PC-3 (cell line): Measurements from ENCODE around the gene C1QTNF9. TPM values are rescaled to one million over a fixed set of nuclear protein-coding genes. Genes with fewer than 3 reads are reported as not detected.

Experiments used
- ATAC-seq: fragments of 200-7000 bp; cut with Tn5 transposase; 2 replicates; pipeline ENCODE4 v1.9.1; 2020; ENCODE audit warnings: mild to moderate bottlenecking, moderate library complexity
- BruUV-seq: library from RNA; stranded (reverse); fragments of 400-500 nt; replicated peaks from 2 replicates; lab custom pipeline; 2021; lab: Mats Ljungman, UMichigan
- CTCF ChIA-PET: fragments of 300-600 bp; sonication (Branson Sonifier 250); formaldehyde crosslinking; loops from one replicate; lab custom pipeline; 2022; ENCODE audit warnings: antibody characterized with exemption; lab: Charles Lee
- POLR2A ChIA-PET: fragments of 300-600 bp; sonication (Branson Sonifier 250); formaldehyde crosslinking; loops from one replicate; lab custom pipeline; 2022; ENCODE audit warnings: antibody characterized with exemption; ENCODE audit not compliant: unreplicated experiment; lab: Charles Lee
- DNase-seq: peaks from one replicate; pipeline ENCODE4 v3.0.0-alpha.2; 2015
- H2AFZ ChIP-seq: fragments of 300-600 bp; sonication (generic); 2 replicates; pipeline ENCODE4 v1.6.0; 2016; ENCODE audit warnings: antibody characterized with exemption, low read length
- H3F3A ChIP-seq: fragments of 300-600 bp; sonication (generic); one replicate; pipeline ENCODE4 v1.6.0; 2017; ENCODE audit warnings: antibody characterized with exemption, low read length, control low read depth, mild to moderate bottlenecking; ENCODE audit not compliant: unreplicated experiment
- H3K27ac ChIP-seq: fragments of 300-600 bp; sonication (generic); 2 replicates; pipeline ENCODE4 v1.5.1; 2016; ENCODE audit warnings: mild to moderate bottlenecking, low read length
- H3K27me3 ChIP-seq: fragments of 300-600 bp; sonication (generic); 2 replicates; pipeline ENCODE4 v1.6.1; 2016; ENCODE audit warnings: low read length, mixed read lengths
- H3K36me3 ChIP-seq: fragments of 300-600 bp; sonication (generic); 2 replicates; pipeline ENCODE4 v1.6.1; 2016; ENCODE audit warnings: low read depth, mixed run types, low read length, mixed read lengths
- H3K4me1 ChIP-seq: fragments of 300-600 bp; sonication (generic); 2 replicates; pipeline ENCODE4 v1.5.1; 2016; ENCODE audit warnings: low read length; ENCODE audit not compliant: insufficient read depth
- H3K4me2 ChIP-seq: fragments of 300-600 bp; sonication (generic); 2 replicates; pipeline ENCODE4 v1.6.0; 2016; ENCODE audit warnings: low read length
- H3K4me3 ChIP-seq: fragments of 300-600 bp; sonication (generic); 2 replicates; pipeline ENCODE4 v1.5.1; 2016; ENCODE audit warnings: mild to moderate bottlenecking, low read length, mixed read lengths
- H3K79me2 ChIP-seq: fragments of 300-600 bp; sonication (generic); 2 replicates; pipeline ENCODE4 v1.6.1; 2017; ENCODE audit warnings: low read length, mixed read lengths
- H3K9ac ChIP-seq: fragments of 300-600 bp; sonication (generic); 2 replicates; pipeline ENCODE4 v1.6.0; 2016; ENCODE audit warnings: mild to moderate bottlenecking, low read length
- H3K9me2 ChIP-seq: fragments of 300-600 bp; sonication (generic); replicated peaks from 2 replicates; pipeline ENCODE4 v1.6.1; 2016; ENCODE audit warnings: mixed run types, low read length, mixed read lengths
- H3K9me3 ChIP-seq: fragments of 300-600 bp; sonication (generic); 2 replicates; pipeline ENCODE4 v1.6.1; 2016; ENCODE audit warnings: low read length, mixed read lengths
- H4K20me1 ChIP-seq: fragments of 300-600 bp; sonication (generic); 2 replicates; pipeline ENCODE4 v1.6.1; 2016; ENCODE audit warnings: low read length, mixed read lengths
- EZH2 ChIP-seq: fragments of 300-600 bp; sonication (generic); IDR thresholded peaks from one replicate; pipeline ENCODE4 v1.6.1; 2017; ENCODE audit warnings: antibody characterized with exemption, mild to moderate bottlenecking, low read length; ENCODE audit not compliant: unreplicated experiment
- EZH2phosphoT487 ChIP-seq: fragments of 300-600 bp; sonication (generic); IDR thresholded peaks from 2 replicates; pipeline ENCODE4 v1.6.1; 2018; ENCODE audit warnings: mild to moderate bottlenecking, antibody characterized with exemption, low read length, borderline replicate concordance
- intact Hi-C: fragments of 100-400 bp; cut with micrococcal nuclease; formaldehyde crosslinking; loops from 2 replicates; pipeline ENCODE4 v1.9.0; 2023
- total RNA-seq: library from RNA; depleted of rRNA; stranded (reverse); fragments of >200 nt; gene quantifications from 2 replicates; pipeline ENCODE4 v1.2.3, GENCODE V29; 2014
- TF ChIP-seq, protein P1 (sequence below): fragments of 300-600 bp; sonication (generic); conservative IDR thresholded peaks from 2 replicates; pipeline ENCODE4 v1.5.1; 2017; ENCODE audit warnings: antibody characterized with exemption, low read depth, mild to moderate bottlenecking, low read length

C1QTNF9 gene
- total RNA-seq, 1 experiment from 2014 or later: 0.11 TPM

DNA sequence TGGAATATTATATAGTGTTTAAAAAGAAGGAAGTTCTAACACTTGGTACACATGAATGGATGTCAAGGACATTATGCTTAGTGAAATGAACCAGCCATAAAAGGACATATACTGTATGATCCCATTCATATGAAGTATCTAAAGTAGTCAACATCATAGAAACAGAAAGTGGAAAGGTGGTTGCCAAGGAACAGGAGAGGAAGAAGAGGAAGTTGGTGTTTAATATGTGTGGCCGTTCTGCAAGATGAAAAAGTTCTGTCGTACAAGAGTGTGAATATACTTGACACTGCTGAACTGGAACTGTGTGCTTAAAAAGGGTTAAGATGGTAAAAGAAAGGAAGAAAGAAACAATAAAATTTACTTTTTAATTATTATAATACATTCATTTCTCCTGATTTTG, 33.1 kb upstream of the C1QTNF9 start:
- Histone ChIP-seq H3K27me3 (no peaks in the 10 kb centered on the region), H3K9me3 (no peaks in the 10 kb centered on the region), H3K9ac (no peak overlapping the region), H3F3A (no peaks in the 10 kb centered on the region), H3K36me3 (no peaks in the 10 kb centered on the region), H3K9me2 (no peaks in the 10 kb centered on the region), H3K4me1 (no peaks in the 10 kb centered on the region), H3K79me2 (no peaks in the 10 kb centered on the region), H4K20me1 (no peaks in the 10 kb centered on the region), H3K4me2 (no peak overlapping the region), H2AFZ (no peak overlapping the region), H3K4me3 (no peak overlapping the region), H3K27ac (no peak overlapping the region)
- BruUV-seq: no TSS peak
- ChIA-PET POLR2A (no interaction called here), CTCF (no interaction called here)
- no peak for ATAC-seq
- DNase-seq: no peak
- TF ChIP-seq EZH2phosphoT487 (no peak), EZH2 (no peak)
- TF ChIP-seq, protein P1, sequence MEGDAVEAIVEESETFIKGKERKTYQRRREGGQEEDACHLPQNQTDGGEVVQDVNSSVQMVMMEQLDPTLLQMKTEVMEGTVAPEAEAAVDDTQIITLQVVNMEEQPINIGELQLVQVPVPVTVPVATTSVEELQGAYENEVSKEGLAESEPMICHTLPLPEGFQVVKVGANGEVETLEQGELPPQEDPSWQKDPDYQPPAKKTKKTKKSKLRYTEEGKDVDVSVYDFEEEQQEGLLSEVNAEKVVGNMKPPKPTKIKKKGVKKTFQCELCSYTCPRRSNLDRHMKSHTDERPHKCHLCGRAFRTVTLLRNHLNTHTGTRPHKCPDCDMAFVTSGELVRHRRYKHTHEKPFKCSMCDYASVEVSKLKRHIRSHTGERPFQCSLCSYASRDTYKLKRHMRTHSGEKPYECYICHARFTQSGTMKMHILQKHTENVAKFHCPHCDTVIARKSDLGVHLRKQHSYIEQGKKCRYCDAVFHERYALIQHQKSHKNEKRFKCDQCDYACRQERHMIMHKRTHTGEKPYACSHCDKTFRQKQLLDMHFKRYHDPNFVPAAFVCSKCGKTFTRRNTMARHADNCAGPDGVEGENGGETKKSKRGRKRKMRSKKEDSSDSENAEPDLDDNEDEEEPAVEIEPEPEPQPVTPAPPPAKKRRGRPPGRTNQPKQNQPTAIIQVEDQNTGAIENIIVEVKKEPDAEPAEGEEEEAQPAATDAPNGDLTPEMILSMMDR: no peak
- intact Hi-C loops: no loop called here

GRCh38 chr13:24276861-24277260, 32.5 kb upstream of the C1QTNF9 start:
- Histone ChIP-seq H3K9ac (no peak overlapping the region), H2AFZ (no peak overlapping the region), H3K4me1 (no peaks in the 10 kb centered on the region), H3K79me2 (no peaks in the 10 kb centered on the region), H4K20me1 (no peaks in the 10 kb centered on the region), H3K9me2 (no peaks in the 10 kb centered on the region), H3K27ac (no peak overlapping the region), H3K36me3 (no peaks in the 10 kb centered on the region), H3K4me2 (no peak overlapping the region), H3K27me3 (no peaks in the 10 kb centered on the region), H3K9me3 (no peaks in the 10 kb centered on the region), H3F3A (no peaks in the 10 kb centered on the region), H3K4me3 (no peak overlapping the region)
- POLR2A ChIA-PET: no interaction called here
- no peak for ATAC-seq
- intact Hi-C loops: no loop called here
- DNase-seq: no peak
- CTCF ChIA-PET: no interaction called here
- BruUV-seq: no TSS peak
- TF ChIP-seq EZH2phosphoT487: no peak
- TF ChIP-seq, protein P1: no peak
- no peak for TF ChIP-seq EZH2

- TF ChIP-seq, protein P1: no peak
- Histone ChIP-seq H3K27me3 (no peaks in the 10 kb centered on the region), H3K36me3 (no peaks in the 10 kb centered on the region), H3K9me2 (no peaks in the 10 kb centered on the region), H3K9ac (no peak overlapping the region), H3K27ac (no peak overlapping the region), H3F3A (no peaks in the 10 kb centered on the region), H3K9me3 (no peaks in the 10 kb centered on the region), H3K79me2 (no peaks in the 10 kb centered on the region), H4K20me1 (no peaks in the 10 kb centered on the region), H3K4me1 (no peaks in the 10 kb centered on the region), H3K4me2 (no peak overlapping the region), H2AFZ (no peak overlapping the region), H3K4me3 (no peak overlapping the region)
- ChIA-PET POLR2A (no interaction called here), CTCF (no interaction called here)
- no peak for ATAC-seq
- BruUV-seq: no TSS peak
- intact Hi-C loops: no loop called here
- DNase-seq: no peak
Measured at GRCh38 chr13:24277761-24278160, 31.6 kb upstream of the C1QTNF9 start.
